Tibial artery (tissue), 4 donors: ENCODE data around the gene PSMA4.
"Not testable (repeated sequence)": the region's sequence is repeated elsewhere in the genome, so short reads cannot be mapped to it uniquely, and the experiment has no call there.

Source experiments
- DNase-seq, 2 donors: peaks; one replicate each; pipeline ENCODE4 v3.0.0-alpha.2; 2019
- H3K27ac ChIP-seq, 2 donors: fragments of 200-600 bp; sonication (generic) in 1 of 2; 1 replicate in 1 of 2; 2 replicates in 1 of 2; pipeline ENCODE4 v1.5.1; 2018 to 2019; ENCODE audit warnings: mild to moderate bottlenecking in 1 of 2
- H3K27me3 ChIP-seq, 2 donors: fragments of 200-600 bp; sonication (generic) in 1 of 2; one replicate each; pipeline versions ENCODE4 v1.5.1 to v1.6.0; 2016 to 2019
- H3K36me3 ChIP-seq, 3 donors: fragments of 200-600 bp; sonication (generic) in 2 of 3; one replicate each; pipeline ENCODE4 v1.5.1; 2016 to 2019; ENCODE audit warnings: mild to moderate bottlenecking in 2 of 3
- H3K4me1 ChIP-seq, 4 donors: fragments of 200-600 bp; sonication (generic) in 2 of 4; 1 replicate in 3 of 4; 2 replicates in 1 of 4; pipeline ENCODE4 v1.5.1; 2016 to 2019
- H3K4me3 ChIP-seq, 2 donors: fragments of 200-600 bp; sonication (generic) in 1 of 2; 1 replicate in 1 of 2; 2 replicates in 1 of 2; pipeline ENCODE4 v1.5.1; 2018 to 2019; ENCODE audit warnings: mild to moderate bottlenecking in 2 of 2
- H3K9me3 ChIP-seq, 3 donors: fragments of 200-600 bp; sonication (generic) in 1 of 3; one replicate each; pipeline ENCODE4 v1.5.1; 2016 to 2019
- CTCF ChIP-seq, 2 experiments: fragments of 200-600 bp in 1 of 2; fragments of 450-650 bp in 1 of 2; IDR thresholded peaks; one replicate each; pipeline ENCODE4 v1.5.1; 2017 to 2019; ENCODE audit warnings: antibody characterized with exemption in 2 of 2, mild to moderate bottlenecking in 1 of 2, moderate library complexity in 1 of 2
- intact Hi-C: fragments of 100-400 bp; cut with DNase I; formaldehyde crosslinking; loops from one replicate; pipeline ENCODE4 v1.15.0; 2023; ENCODE audit warnings: low total_unique reads

The PSMA4 gene

GRCh38 chr15:78507831-78508160, 32.4 kb upstream of the PSMA4 start:
- intact Hi-C loops, result no loop called here
- Histone ChIP-seq H3K9me3 (no peaks in the 10 kb centered on the region), H3K4me1 (peaks cover 0 to 9% (median 6%) of the 10 kb centered on the region in 4 donors), H3K27ac (peak overlapping the region; percentile 66 to 76), H3K4me3 (peak overlapping the region; percentile 65 to 76), H3K36me3 (no peaks in the 10 kb centered on the region), H3K27me3 (no peaks in the 10 kb centered on the region)
- no peak for TF ChIP-seq CTCF (IDR thresholded peaks at IDR 0.05)
- peak in 1 of 2 donors; percentile 69 for DNase-seq

GRCh38 chr15:78508272-78508671, 32.0 kb upstream of the PSMA4 start:
- H3K36me3 ChIP-seq, result no peaks in the 10 kb centered on the region
- H3K27me3 ChIP-seq, result no peaks in the 10 kb centered on the region
- TF ChIP-seq CTCF (IDR thresholded peaks at IDR 0.05), result no peak
- intact Hi-C loops, result no loop called here
- H3K4me3 ChIP-seq, result peak overlapping the region; percentile 65 to 76
- peaks cover 0 to 9% (median 6%) of the 10 kb centered on the region in 4 donors for H3K4me1 ChIP-seq
- peak overlapping the region; percentile 66 to 76 for H3K27ac ChIP-seq
- no peak for DNase-seq
- no peaks in the 10 kb centered on the region for H3K9me3 ChIP-seq

GRCh38 chr15:78509726-78510312, 30.4 kb upstream of the PSMA4 start:
- Histone ChIP-seq H3K27me3 (no peaks in the 10 kb centered on the region), H3K4me3 (no peak overlapping the region), H3K4me1 (peaks cover 0 to 9% (median 6%) of the 10 kb centered on the region in 4 donors), H3K9me3 (no peaks in the 10 kb centered on the region), H3K27ac (no peak overlapping the region), H3K36me3 (peaks cover 0 to 4% (median 0%) of the 10 kb centered on the region in 3 donors)
- intact Hi-C loops, result no loop called here
- TF ChIP-seq CTCF (IDR thresholded peaks at IDR 0.05), result no peak
- no peak for DNase-seq

- H3K27me3 ChIP-seq, DNase-seq, H3K9me3 ChIP-seq, H3K4me3 ChIP-seq, H3K4me1 ChIP-seq, H3K27ac ChIP-seq, intact Hi-C loops: not testable (repeated sequence)
- H3K36me3 ChIP-seq, result peaks cover 0 to 39% (median 4%) of the 10 kb centered on the region in 3 donors
Measured at GRCh38 chr15:78520035-78520434, 20.2 kb upstream of the PSMA4 start.

GRCh38 chr15:78524230-78524629, 16.0 kb upstream of the PSMA4 start:
- Histone ChIP-seq H3K9me3 (no peaks in the 10 kb centered on the region), H3K36me3 (peaks cover 0 to 20% (median 0%) of the 10 kb centered on the region in 3 donors), H3K27ac (no peak overlapping the region), H3K27me3 (no peaks in the 10 kb centered on the region), H3K4me1 (no peaks in the 10 kb centered on the region), H3K4me3 (no peak overlapping the region)
- no peak for DNase-seq
- intact Hi-C loops, result no loop called here
- TF ChIP-seq CTCF (IDR thresholded peaks at IDR 0.05), result no peak

GRCh38 chr15:78527325-78527724, 12.9 kb upstream of the PSMA4 start:
- intact Hi-C loops, result no loop called here
- no peak for DNase-seq
- no peak overlapping the region for H3K27ac ChIP-seq
- no peak for TF ChIP-seq CTCF (IDR thresholded peaks at IDR 0.05)
- H3K27me3 ChIP-seq, result no peaks in the 10 kb centered on the region
- H3K4me3 ChIP-seq, result no peak overlapping the region
- H3K9me3 ChIP-seq, result no peaks in the 10 kb centered on the region
- peaks cover 0 to 10% (median 0%) of the 10 kb centered on the region in 3 donors for H3K36me3 ChIP-seq
- no peaks in the 10 kb centered on the region for H3K4me1 ChIP-seq
